Dermis blood vessel endothelial cell (primary cell): ENCODE results near the gene RPP14. TPM values are rescaled to one million over a fixed set of nuclear protein-coding genes. Genes with fewer than 3 reads are reported as not detected.
"Not testable (repeated sequence)": the region's sequence is repeated elsewhere in the genome, so short reads cannot be mapped to it uniquely, and the experiment has no call there.

Experiments used
- DNase-seq: peaks from one replicate; pipeline ENCODE4 v3.0.0; 2010
- total RNA-seq: library from RNA; depleted of rRNA; stranded (reverse); fragments of >200 nt; gene quantifications from 2 replicates; pipeline ENCODE4 v1.2.3, GENCODE V29; 2014

RPP14 gene
- total RNA-seq, 1 donor from 2014 or later, result 20.3 TPM

GRCh38 chr3:58333206-58334012, 27.4 kb downstream of the RPP14 start:
- peak; percentile 36 for DNase-seq

- no peak for DNase-seq
These were observed 27.9 kb downstream of the RPP14 start for GRCh38 chr3:58334013-58334321.

GRCh38 chr3:58334506-58334884, 28.4 kb downstream of the RPP14 start:
- DNase-seq, result no peak

GRCh38 chr3:58335652-58335947, 29.6 kb downstream of the RPP14 start:
- DNase-seq, result no peak

GRCh38 chr3:58336135-58336882, 30.3 kb downstream of the RPP14 start:
- DNase-seq, result no peak

- no peak for DNase-seq
These were observed 31.1 kb downstream of the RPP14 start for GRCh38 chr3:58337190-58337589.

- not testable (repeated sequence) for DNase-seq
These were observed 33.1 kb downstream of the RPP14 start for GRCh38 chr3:58339146-58339545.

GRCh38 chr3:58340594-58341244, 34.7 kb downstream of the RPP14 start:
- DNase-seq, result no peak

GRCh38 chr3:58341376-58341775, 35.3 kb downstream of the RPP14 start:
- no peak for DNase-seq

- DNase-seq, result no peak
These were observed 36.6 kb downstream of the RPP14 start for GRCh38 chr3:58342676-58343075.

- no peak for DNase-seq
These were observed 39.4 kb downstream of the RPP14 start for GRCh38 chr3:58345457-58345856.

GRCh38 chr3:58346368-58346767, 40.3 kb downstream of the RPP14 start:
- DNase-seq, result no peak

- DNase-seq, result no peak
These were observed 41.9 kb downstream of the RPP14 start for GRCh38 chr3:58347984-58348383.

- DNase-seq, result no peak
These were observed 44.0 kb downstream of the RPP14 start for GRCh38 chr3:58349792-58350626.

GRCh38 chr3:58350627-58351013, 44.6 kb downstream of the RPP14 start:
- DNase-seq, result no peak

GRCh38 chr3:58351920-58352319, 45.9 kb downstream of the RPP14 start:
- no peak for DNase-seq

- no peak for DNase-seq
These were observed 46.6 kb downstream of the RPP14 start for GRCh38 chr3:58352626-58353025.

GRCh38 chr3:58353722-58354553, 47.9 kb downstream of the RPP14 start:
- no peak for DNase-seq

GRCh38 chr3:58355179-58355578, 49.1 kb downstream of the RPP14 start:
- DNase-seq, result no peak

GRCh38 chr3:58356054-58356453, 50.0 kb downstream of the RPP14 start:
- DNase-seq, result no peak

GRCh38 chr3:58357402-58357801, 51.4 kb downstream of the RPP14 start:
- DNase-seq, result no peak

- no peak for DNase-seq
These were observed 52.0 kb downstream of the RPP14 start for GRCh38 chr3:58358092-58358491.
